T-helper 2 cell treated with Interferon-gamma antibody and Interleukin-4, amounts not matched to agents 100 ng/mL and 5 ng/mL, for 36 hours (primary cell): Measurements from ENCODE around the gene ASXL1. TPM values are rescaled to one million over a fixed set of nuclear protein-coding genes. Genes with fewer than 3 reads are reported as not detected.

ENCODE experiments used
- intact Hi-C: fragments of 100-400 bp; cut with micrococcal nuclease; formaldehyde crosslinking; loops from one replicate; pipeline ENCODE4 v1.15.1; 2023
- total RNA-seq: library from RNA; stranded (reverse); gene quantifications from 2 replicates; pipeline ENCODE4 v1.2.3, GENCODE V29; 2022

Gene ASXL1
- total RNA-seq, 1 donor from 2014 or later: 98.7 TPM

DNA sequence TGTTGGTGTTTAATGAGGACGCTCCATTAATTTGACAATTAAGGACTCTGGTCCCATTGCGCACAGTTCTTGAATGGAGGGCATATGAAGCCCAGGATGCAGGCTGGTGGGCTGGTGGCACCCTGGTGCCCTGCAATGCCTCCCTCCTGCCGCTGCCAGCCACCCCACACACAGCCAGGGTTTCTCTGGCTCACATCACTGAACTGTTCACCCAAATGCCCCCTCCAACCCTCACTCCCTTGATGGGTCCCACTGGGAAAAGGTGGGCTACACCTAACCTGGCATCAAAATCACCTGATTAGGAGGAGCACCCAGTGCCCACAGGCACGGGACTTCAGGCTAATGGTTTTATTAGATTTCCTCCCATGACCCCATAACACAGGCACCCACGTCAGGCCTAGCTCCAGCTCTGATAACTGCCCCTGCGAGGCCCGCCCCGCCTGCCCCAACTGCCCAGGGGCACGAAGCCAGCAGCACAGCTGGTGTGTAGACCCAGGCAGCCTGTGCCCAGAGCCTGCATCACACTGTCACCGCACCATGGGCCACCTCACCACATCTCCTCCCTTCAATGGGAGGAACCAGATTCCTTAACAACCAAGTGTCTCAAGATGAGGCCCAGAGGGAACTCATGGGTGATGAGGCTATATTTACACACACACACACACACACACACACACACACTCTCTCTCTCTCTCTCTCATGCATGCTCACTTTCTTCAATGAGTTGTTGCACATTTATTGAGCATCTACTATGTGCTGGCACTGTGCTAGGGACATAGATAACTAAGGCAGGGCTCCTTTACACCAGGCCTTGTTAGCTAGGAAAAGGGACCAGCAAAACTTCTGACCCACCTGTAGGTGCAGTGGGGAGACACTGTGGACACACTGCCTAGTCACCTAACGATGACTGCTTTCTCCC is 119.7 kb downstream of the ASXL1 start:
- intact Hi-C loops: no loop called here

- intact Hi-C loops: no loop called here
Measured at GRCh38 chr20:32478576-32478975, 120.4 kb downstream of the ASXL1 start.

GRCh38 chr20:32479012-32479411 is 120.9 kb downstream of the ASXL1 start:
- intact Hi-C loops: no loop called here

- intact Hi-C loops: no loop called here
Measured at GRCh38 chr20:32479697-32480171, 121.6 kb downstream of the ASXL1 start.

GRCh38 chr20:32480371-32481241 is 122.5 kb downstream of the ASXL1 start:
- intact Hi-C loops: no loop called here

- intact Hi-C loops: no loop called here
Measured at GRCh38 chr20:32481311-32482142, 123.4 kb downstream of the ASXL1 start.

DNA sequence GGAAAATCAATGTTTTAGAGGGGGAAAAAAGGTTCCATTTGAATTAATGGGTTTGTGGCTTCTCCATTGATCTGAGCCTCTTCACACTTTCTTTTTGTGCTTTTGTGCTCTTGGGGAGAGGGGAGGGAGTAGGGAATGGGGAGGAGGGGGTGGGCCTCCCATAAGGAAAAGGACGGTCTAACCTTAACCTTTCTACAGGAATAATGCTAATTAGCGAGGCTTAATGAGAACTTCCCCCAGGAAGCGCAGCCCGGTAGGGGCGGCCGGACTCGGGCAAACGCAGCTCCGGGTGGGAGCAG is 124.0 kb downstream of the ASXL1 start:
- intact Hi-C loops: no loop called here

GRCh38 chr20:32482442-32483261 is 124.5 kb downstream of the ASXL1 start:
- intact Hi-C loops: no loop called here

GRCh38 chr20:32483351-32484224 is 125.5 kb downstream of the ASXL1 start:
- intact Hi-C loops: loop anchor here (2.0 kb wide), 2 partner anchors 53 to 125 kb away; partner anchors contain the start of gene ASXL1

DNA sequence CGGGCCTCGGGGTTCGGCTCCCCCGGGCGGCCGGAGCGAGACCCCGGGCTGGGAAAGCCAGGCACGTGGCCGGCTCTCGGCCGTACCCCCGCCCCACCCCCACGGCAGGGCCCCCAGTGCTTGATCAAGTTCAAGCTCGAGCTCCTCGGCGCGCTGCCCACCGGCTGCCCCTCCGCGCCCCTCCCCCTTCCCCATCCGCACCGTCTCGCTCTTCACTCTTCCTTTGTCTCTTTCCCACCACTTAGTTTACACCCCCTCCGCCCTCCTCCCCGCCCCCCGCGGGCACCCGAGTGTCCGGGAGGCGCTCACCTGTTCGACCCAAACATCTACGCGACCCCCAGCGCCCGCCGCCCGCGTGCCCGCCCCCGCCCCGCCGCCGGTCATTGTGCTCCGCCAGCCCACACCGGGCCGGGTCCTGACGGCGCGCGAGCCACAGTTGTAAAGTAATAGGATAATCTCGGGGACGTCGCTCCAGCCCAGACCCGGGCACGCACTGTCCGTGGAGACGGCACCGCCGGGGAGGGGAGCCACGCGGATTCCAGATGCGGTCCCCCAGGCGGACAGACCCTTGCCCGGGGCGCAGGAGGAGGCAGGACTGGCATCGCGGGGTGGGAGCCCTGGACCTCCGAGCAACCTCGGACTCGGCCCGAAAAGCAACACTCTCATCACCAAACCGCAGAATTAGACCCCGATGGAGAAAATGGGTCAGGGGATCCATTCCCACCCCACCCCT is 126.3 kb downstream of the ASXL1 start:
- intact Hi-C loops: loop anchor here (2.0 kb wide), 2 partner anchors 52 to 126 kb away; partner anchors contain the start of gene ASXL1

GRCh38 chr20:32484958-32485769 is 127.0 kb downstream of the ASXL1 start:
- intact Hi-C loops: loop anchor here (2.0 to 5.0 kb wide), 3 partner anchors 52 to 278 kb away; partner anchors contain the start of genes ASXL1, PLAGL2 and POFUT1

- intact Hi-C loops: loop anchor here (2.0 to 5.0 kb wide), 3 partner anchors 51 to 279 kb away; partner anchors contain the start of genes ASXL1, PLAGL2 and POFUT1
Measured at GRCh38 chr20:32485770-32486478, 127.8 kb downstream of the ASXL1 start.

DNA sequence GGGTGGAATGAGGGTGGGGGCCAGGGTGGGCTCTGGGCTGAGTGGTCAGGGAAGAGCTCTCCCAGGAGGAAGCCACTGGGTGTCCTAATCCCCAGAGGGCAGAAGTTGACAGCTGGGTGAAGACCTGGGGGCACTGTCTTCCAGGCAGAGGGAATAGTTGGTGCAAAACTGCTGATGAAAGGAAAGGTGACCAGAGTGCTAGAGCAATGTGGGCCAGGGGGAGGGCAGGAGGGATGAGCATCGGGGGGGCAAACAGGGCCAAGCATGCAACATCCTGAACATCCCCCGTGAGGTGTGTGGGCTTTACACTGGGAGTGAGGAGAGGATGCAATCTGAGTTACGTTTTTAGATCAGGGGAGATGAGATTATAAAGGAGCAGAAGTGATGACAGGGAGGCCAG is 129.2 kb downstream of the ASXL1 start:
- intact Hi-C loops: loop anchor here (5.0 kb wide), 1 partner anchor 280 kb away; the partner anchor contains the start of genes PLAGL2 and POFUT1

DNA sequence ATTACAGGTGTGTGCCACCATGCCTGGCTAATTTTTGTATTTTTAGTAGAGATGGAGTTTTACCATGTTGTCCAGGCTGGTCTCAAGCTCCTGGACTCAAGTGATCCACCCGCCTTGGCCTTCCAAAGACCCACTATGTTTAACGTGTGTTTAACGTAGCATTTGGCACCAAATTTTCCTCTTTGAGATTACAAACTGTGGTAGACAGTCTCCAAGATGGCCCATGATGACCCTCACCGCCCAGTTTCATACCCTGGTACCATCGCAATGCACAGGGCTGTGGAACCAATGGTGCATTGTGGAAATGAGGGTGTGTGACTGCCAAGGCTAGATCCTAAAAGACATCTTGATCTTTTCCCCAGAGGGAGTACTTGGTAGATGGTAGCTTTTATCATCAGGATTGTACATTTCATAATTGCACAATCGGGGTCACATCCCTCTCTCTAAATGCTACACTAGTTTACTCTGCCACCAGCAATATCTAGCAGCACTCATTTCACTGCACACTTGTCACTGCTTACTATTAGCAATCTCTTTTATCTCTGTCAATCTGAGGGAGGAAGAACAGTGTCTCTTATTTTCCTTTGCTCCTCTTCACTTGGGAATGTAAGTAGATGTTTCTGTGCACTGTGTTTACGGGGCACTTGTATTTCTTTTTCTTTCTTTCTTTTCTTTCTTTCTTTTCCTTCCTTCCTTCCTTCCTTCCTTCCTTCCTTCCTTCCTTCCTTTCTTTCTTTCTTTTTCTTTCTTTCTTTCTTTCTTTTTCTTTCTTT is 130.1 kb downstream of the ASXL1 start:
- intact Hi-C loops: loop anchor here (5.0 kb wide), 1 partner anchor 281 kb away; the partner anchor contains the start of genes PLAGL2 and POFUT1
